Vagina (tissue), 2 donors: ENCODE data around the gene MBD3L2B. TPM values are rescaled to one million over a fixed set of nuclear protein-coding genes. Genes with fewer than 3 reads are reported as not detected.
"Not testable (repeated sequence)": the region's sequence is repeated elsewhere in the genome, so short reads cannot be mapped to it uniquely, and the experiment has no call there.

Experiments
- DNase-seq, 2 donors: peaks; one replicate each; pipeline ENCODE4 v3.0.0-alpha.2; 2017; ENCODE audit errors: extremely low spot score in 2 of 2
- H3K27ac ChIP-seq: fragments of 200-600 bp; sonication (generic); one replicate; pipeline ENCODE4 v1.5.1; 2019
- H3K27me3 ChIP-seq: fragments of 200-600 bp; sonication (generic); one replicate; pipeline ENCODE4 v1.5.1; 2019
- H3K36me3 ChIP-seq, 2 donors: fragments of 200-600 bp; sonication (generic); one replicate each; pipeline ENCODE4 v1.5.1; 2017 to 2019
- H3K4me1 ChIP-seq: fragments of 200-600 bp; sonication (generic); one replicate; pipeline ENCODE4 v1.5.1; 2019
- H3K4me3 ChIP-seq, 2 donors: fragments of 200-600 bp; sonication (generic); 1 replicate in 1 of 2; 2 replicates in 1 of 2; pipeline ENCODE4 v1.5.1; 2016 to 2019
- H3K9me3 ChIP-seq: fragments of 200-600 bp; sonication (generic); one replicate; pipeline ENCODE4 v1.5.1; 2019
- CTCF ChIP-seq, 3 experiments: fragments of 450-650 bp in 2 of 3; fragments of 200-600 bp in 1 of 3; sonication (generic) in 1 of 3; IDR thresholded peaks; one replicate each; pipeline ENCODE4 v1.5.1; 2017 to 2019; ENCODE audit warnings: antibody characterized with exemption in 3 of 3, mild to moderate bottlenecking in 2 of 3, moderate library complexity in 2 of 3
- POLR2A ChIP-seq, 2 donors: fragments of 450-650 bp; IDR thresholded peaks; one replicate each; pipeline ENCODE4 v1.6.1; 2017; ENCODE audit warnings: antibody characterized with exemption in 2 of 2, mild to moderate bottlenecking in 2 of 2, moderate library complexity in 2 of 2
- POLR2AphosphoS5 ChIP-seq, 2 donors: sonication (generic); formaldehyde crosslinking; IDR thresholded peaks; one replicate each; pipeline ENCODE4 v1.9.0; 2017; ENCODE audit warnings: antibody characterized with exemption in 2 of 2, mild to moderate bottlenecking in 2 of 2, low read depth in 1 of 2; ENCODE audit not compliant: insufficient read depth in 1 of 2
- intact Hi-C: fragments of 100-400 bp; cut with DNase I; formaldehyde crosslinking; loops from one replicate; pipeline ENCODE4 v1.15.1; 2023
- total RNA-seq: library from RNA; depleted of rRNA; stranded (reverse); fragments of >200 nt; gene quantifications from one replicate; pipeline ENCODE4 v1.2.3, GENCODE V29; 2016

Gene MBD3L2B
- not detected for total RNA-seq

- H3K4me3 ChIP-seq, DNase-seq, intact Hi-C loops, H3K4me1 ChIP-seq, H3K36me3 ChIP-seq, H3K27ac ChIP-seq, H3K9me3 ChIP-seq, H3K27me3 ChIP-seq: not testable (repeated sequence)
Observed at GRCh38 chr19:7021331-7021730, at the start of gene MBD3L2B. MBD3L2B (minus strand) TSS chr19:7021431; CDS start chr19:7021397, 34 bp downstream.

- TF ChIP-seq CTCF (IDR thresholded peaks at IDR 0.05) (no peak), POLR2AphosphoS5 (IDR thresholded peaks at IDR 0.05; ENCODE audit: insufficient read depth in 1 of 2, low read depth in 1 of 2) (no peak), POLR2A (IDR thresholded peaks at IDR 0.05) (no peak)
- Histone ChIP-seq H3K27me3 (no peaks in the 10 kb centered on the region), H3K27ac (peak overlapping the region; percentile 55), H3K36me3 (peaks cover 6 to 43% of the 10 kb centered on the region in 2 donors), H3K4me1 (peaks cover 10% of the 10 kb centered on the region), H3K9me3 (no peaks in the 10 kb centered on the region), H3K4me3 (peak overlapping the region; percentile 85 to 94)
- DNase-seq = no peak
- intact Hi-C loops = no loop called here
Observed at GRCh38 chr19:7069904-7070226, 48.6 kb upstream of the MBD3L2B start.

- no peaks in the 10 kb centered on the region for H3K27me3 ChIP-seq
- H3K9me3 ChIP-seq = no peaks in the 10 kb centered on the region
- peaks cover 10% of the 10 kb centered on the region for H3K4me1 ChIP-seq
- peak within 1 kb of the TSS; percentile 55 for H3K27ac ChIP-seq
- peaks cover 6 to 38% of the 10 kb centered on the region in 2 donors for H3K36me3 ChIP-seq
- DNase-seq = peak in 1 of 2 donors; percentile 96
- intact Hi-C loops = no loop called here
- TF ChIP-seq CTCF (IDR thresholded peaks at IDR 0.05) = no peak
- TF ChIP-seq POLR2AphosphoS5 (IDR thresholded peaks at IDR 0.05; ENCODE audit: insufficient read depth in 1 of 2, low read depth in 1 of 2) = peak; percentile 77 to 91
- peak within 1 kb of the TSS; percentile 85 to 94 for H3K4me3 ChIP-seq
Observed at GRCh38 chr19:7069042-7069903, 48.0 kb upstream of the MBD3L2B start, which contains the start of gene ZNF557. ZNF557 (plus strand) TSS chr19:7069703; CDS start chr19:7075075, 5,372 bp downstream.

- intact Hi-C loops = no loop called here
- DNase-seq = no peak
- TF ChIP-seq POLR2AphosphoS5 (IDR thresholded peaks at IDR 0.05; ENCODE audit: insufficient read depth in 1 of 2, low read depth in 1 of 2) (no peak), CTCF (IDR thresholded peaks at IDR 0.05) (no peak), POLR2A (IDR thresholded peaks at IDR 0.05) (no peak)
- Histone ChIP-seq H3K36me3 (peaks cover 4 to 31% of the 10 kb centered on the region in 2 donors), H3K27me3 (no peaks in the 10 kb centered on the region), H3K4me3 (peak overlapping the region; percentile 85 to 94), H3K9me3 (no peaks in the 10 kb centered on the region), H3K27ac (peak overlapping the region; percentile 55), H3K4me1 (peaks cover 10% of the 10 kb centered on the region)
Observed at GRCh38 chr19:7068599-7068998, 47.4 kb upstream of the MBD3L2B start.

GRCh38 chr19:7067716-7068115, 46.5 kb upstream of the MBD3L2B start:
- Histone ChIP-seq H3K4me1 (peaks cover 10% of the 10 kb centered on the region), H3K4me3 (no peak overlapping the region), H3K27me3 (no peaks in the 10 kb centered on the region), H3K9me3 (no peaks in the 10 kb centered on the region), H3K27ac (no peak overlapping the region), H3K36me3 (peaks cover 0 to 22% of the 10 kb centered on the region in 2 donors)
- no peak for TF ChIP-seq CTCF (IDR thresholded peaks at IDR 0.05)
- intact Hi-C loops = no loop called here
- no peak for DNase-seq

GRCh38 chr19:7067122-7067521, 45.9 kb upstream of the MBD3L2B start:
- H3K9me3 ChIP-seq, DNase-seq, H3K27ac ChIP-seq, H3K27me3 ChIP-seq, intact Hi-C loops, H3K4me3 ChIP-seq: not testable (repeated sequence)
- Histone ChIP-seq H3K4me1 (peaks cover 10% of the 10 kb centered on the region), H3K36me3 (peaks cover 0 to 16% of the 10 kb centered on the region in 2 donors)
